OCI-LY7 (cell line): Measurements from ENCODE around the gene SPECC1L. TPM values are rescaled to one million over a fixed set of nuclear protein-coding genes. Genes with fewer than 3 reads are reported as not detected.

Source experiments
- Bru-seq: library from RNA; stranded (reverse); fragments of 400-500 nt; gene quantifications from one replicate; lab custom pipeline; 2021; lab: Mats Ljungman, UMichigan
- BruChase-seq, 2 experiments: library from RNA; stranded (reverse); fragments of 400-500 nt; gene quantifications; one replicate each; lab custom pipeline; 2021; lab: Mats Ljungman, UMichigan
- BruUV-seq: library from RNA; stranded (reverse); fragments of 400-500 nt; replicated peaks from 2 replicates; lab custom pipeline; 2021; lab: Mats Ljungman, UMichigan
- CTCF ChIA-PET: fragments of 300-600 bp; sonication (Branson Sonifier 250); formaldehyde crosslinking; loops from one replicate; lab custom pipeline; 2022; ENCODE audit warnings: antibody characterized with exemption; ENCODE audit not compliant: unreplicated experiment; lab: Charles Lee
- POLR2A ChIA-PET: fragments of 300-600 bp; sonication (Branson Sonifier 250); formaldehyde crosslinking; loops from one replicate; lab custom pipeline; 2022; ENCODE audit warnings: antibody characterized with exemption; lab: Charles Lee
- DNase-seq: peaks from one replicate; pipeline ENCODE4 v3.0.0-alpha.2; 2015; ENCODE audit warnings: low spot score
- H2AFZ ChIP-seq: fragments of 200-600 bp; sonication (generic), shearing (Covaris generic); 2 replicates; pipeline ENCODE4 v1.6.1; 2014; ENCODE audit warnings: mild to moderate bottlenecking, antibody characterized with exemption, low read length, moderate library complexity
- H3K27ac ChIP-seq: fragments of 200-600 bp; sonication (generic); 2 replicates; pipeline ENCODE4 v1.5.1; 2014; ENCODE audit warnings: mixed run types, low read depth, mild to moderate bottlenecking, moderate library complexity, low read length, inconsistent platforms; ENCODE audit not compliant: poor library complexity, severe bottlenecking
- H3K36me3 ChIP-seq: fragments of 200-600 bp; sonication (generic); 2 replicates; pipeline ENCODE4 v1.6.1; 2014; ENCODE audit warnings: mild to moderate bottlenecking, antibody characterized with exemption, low read length, moderate library complexity, mixed read lengths; ENCODE audit not compliant: insufficient read depth
- H3K4me1 ChIP-seq: fragments of 200-600 bp; sonication (generic); 2 replicates; pipeline ENCODE4 v1.5.1; 2014; ENCODE audit warnings: mild to moderate bottlenecking, low read length; ENCODE audit not compliant: insufficient read depth, poor library complexity, severe bottlenecking
- H3K4me2 ChIP-seq: fragments of 200-600 bp; sonication (generic); 2 replicates; pipeline ENCODE4 v1.6.1; 2014; ENCODE audit warnings: mild to moderate bottlenecking, low read length
- H3K4me3 ChIP-seq: fragments of 200-600 bp; sonication (generic); 2 replicates; pipeline ENCODE4 v1.5.1; 2014; ENCODE audit warnings: mild to moderate bottlenecking, low read depth, low read length; ENCODE audit not compliant: poor library complexity, severe bottlenecking
- H3K79me2 ChIP-seq: fragments of 200-600 bp; sonication (generic); 2 replicates; pipeline ENCODE4 v1.6.1; 2016; ENCODE audit warnings: low read depth, mild to moderate bottlenecking, low read length, moderate library complexity, mixed read lengths; ENCODE audit not compliant: insufficient read depth
- H3K9me2 ChIP-seq: fragments of 200-600 bp; sonication (generic); 2 replicates; pipeline ENCODE4 v1.6.1; 2016; ENCODE audit warnings: mild to moderate bottlenecking, low read length, mixed read lengths; ENCODE audit not compliant: insufficient read depth
- H3K9me3 ChIP-seq: fragments of 200-600 bp; sonication (generic); 2 replicates; pipeline ENCODE4 v1.6.1; 2014; ENCODE audit warnings: mild to moderate bottlenecking, mixed run types, low read length, mixed read lengths
- H4K20me1 ChIP-seq: fragments of 200-600 bp; sonication (generic); 2 replicates; pipeline ENCODE4 v1.6.1; 2014; ENCODE audit warnings: mild to moderate bottlenecking, antibody characterized with exemption, low read length, moderate library complexity, mixed read lengths; ENCODE audit not compliant: insufficient read depth
- EZH2phosphoT487 ChIP-seq: fragments of 200-600 bp; sonication (generic); IDR thresholded peaks from 2 replicates; pipeline ENCODE4 v1.6.1; 2018; ENCODE audit warnings: low read depth, borderline replicate concordance, mild to moderate bottlenecking, mixed run types, antibody characterized with exemption, low read length, moderate library complexity, mixed read lengths
- intact Hi-C: fragments of 100-400 bp; cut with micrococcal nuclease; formaldehyde crosslinking; loops from one replicate; pipeline ENCODE4 v1.10.0; 2022; ENCODE audit not compliant: unreplicated experiment
- long read RNA-seq: library from polyadenylated mRNA; stranded (forward); transcript quantifications from one replicate; pipeline ENCODE4 v2.0.0, GENCODE V29; 2022
- total RNA-seq, 2 experiments: library from RNA; depleted of rRNA in 1 of 2; stranded (reverse); fragments of >200 nt in 1 of 2; shearing (Covaris generic) in 1 of 2; gene quantifications; 2 replicates each; pipeline ENCODE4 v1.2.3, GENCODE V29; 2014 to 2022
- TF ChIP-seq, protein P1 (sequence below): fragments of 200-600 bp; sonication (generic); conservative IDR thresholded peaks from 2 replicates; pipeline ENCODE4 v1.5.1; 2014; ENCODE audit warnings: mild to moderate bottlenecking, antibody characterized with exemption, low read length, moderate library complexity, mixed read lengths

Gene SPECC1L, protein sequence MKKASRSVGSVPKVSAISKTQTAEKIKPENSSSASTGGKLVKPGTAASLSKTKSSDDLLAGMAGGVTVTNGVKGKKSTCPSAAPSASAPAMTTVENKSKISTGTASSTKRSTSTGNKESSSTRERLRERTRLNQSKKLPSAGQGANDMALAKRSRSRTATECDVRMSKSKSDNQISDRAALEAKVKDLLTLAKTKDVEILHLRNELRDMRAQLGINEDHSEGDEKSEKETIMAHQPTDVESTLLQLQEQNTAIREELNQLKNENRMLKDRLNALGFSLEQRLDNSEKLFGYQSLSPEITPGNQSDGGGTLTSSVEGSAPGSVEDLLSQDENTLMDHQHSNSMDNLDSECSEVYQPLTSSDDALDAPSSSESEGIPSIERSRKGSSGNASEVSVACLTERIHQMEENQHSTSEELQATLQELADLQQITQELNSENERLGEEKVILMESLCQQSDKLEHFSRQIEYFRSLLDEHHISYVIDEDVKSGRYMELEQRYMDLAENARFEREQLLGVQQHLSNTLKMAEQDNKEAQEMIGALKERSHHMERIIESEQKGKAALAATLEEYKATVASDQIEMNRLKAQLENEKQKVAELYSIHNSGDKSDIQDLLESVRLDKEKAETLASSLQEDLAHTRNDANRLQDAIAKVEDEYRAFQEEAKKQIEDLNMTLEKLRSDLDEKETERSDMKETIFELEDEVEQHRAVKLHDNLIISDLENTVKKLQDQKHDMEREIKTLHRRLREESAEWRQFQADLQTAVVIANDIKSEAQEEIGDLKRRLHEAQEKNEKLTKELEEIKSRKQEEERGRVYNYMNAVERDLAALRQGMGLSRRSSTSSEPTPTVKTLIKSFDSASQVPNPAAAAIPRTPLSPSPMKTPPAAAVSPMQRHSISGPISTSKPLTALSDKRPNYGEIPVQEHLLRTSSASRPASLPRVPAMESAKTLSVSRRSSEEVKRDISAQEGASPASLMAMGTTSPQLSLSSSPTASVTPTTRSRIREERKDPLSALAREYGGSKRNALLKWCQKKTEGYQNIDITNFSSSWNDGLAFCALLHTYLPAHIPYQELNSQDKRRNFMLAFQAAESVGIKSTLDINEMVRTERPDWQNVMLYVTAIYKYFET
- total RNA-seq (2014; rRNA removed; shearing (Covaris generic)) (42.4 and 47.0 TPM in 2 replicates), total RNA-seq (2022) (65.5 and 66.2 TPM in 2 replicates), Bru-seq, nascent RNA (percentile 76 among the genes with signal in this experiment), BruChase-seq, experiment 1, labeled RNA remaining after a 6-hour chase (percentile 92 among the genes with signal in this experiment), BruChase-seq, experiment 2, labeled RNA remaining after a 2-hour chase (percentile 97 among the genes with signal in this experiment)
- long read RNA-seq, full-length matches to known transcripts: 8 of 15 reads
- long read RNA-seq, partial matches to known transcripts: 3 of 15 reads
- long read RNA-seq, other reads (novel, unspliced or antisense): 4 of 15 reads

DNA sequence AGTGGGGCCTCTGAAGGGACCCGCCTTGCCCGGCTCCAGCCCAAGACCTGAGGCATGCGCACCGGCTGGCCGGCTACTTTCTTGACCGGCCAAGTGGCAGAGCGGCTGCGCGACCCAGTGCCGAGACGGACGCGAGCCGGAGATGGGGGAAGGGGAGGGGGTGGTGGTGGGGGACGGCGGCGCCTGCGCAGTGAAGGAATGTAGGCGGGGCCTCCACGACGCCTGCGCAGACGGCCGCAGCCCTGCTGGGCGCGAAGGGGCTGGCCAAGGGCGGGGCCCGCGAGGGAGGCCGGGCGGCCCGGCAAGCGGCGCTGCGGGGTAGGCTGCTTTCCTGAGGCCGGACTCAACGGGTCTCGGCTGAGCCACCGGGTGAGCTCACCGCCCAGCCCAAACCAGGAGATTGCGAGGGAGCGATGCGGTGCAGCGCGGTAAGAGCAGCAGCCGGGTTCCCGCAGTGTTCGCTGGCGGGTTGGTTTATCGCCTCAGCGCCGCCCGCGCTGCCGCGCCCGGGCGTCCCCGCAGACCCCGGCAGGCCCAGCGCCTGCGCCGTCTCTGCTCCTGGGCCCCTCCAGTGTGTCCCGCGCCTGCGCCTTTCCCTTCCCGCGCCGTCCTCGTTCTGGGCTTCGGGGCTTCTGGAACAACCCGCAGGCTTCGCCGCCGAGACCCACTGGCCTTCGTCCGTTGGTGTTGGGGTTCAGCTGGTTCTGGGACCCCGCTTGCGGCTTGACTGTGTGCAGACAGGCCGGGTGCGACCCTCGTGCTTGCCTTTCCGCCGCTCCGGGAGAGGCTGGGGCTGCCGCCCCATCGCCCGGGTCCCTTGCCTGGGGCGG is at the start of gene SPECC1L:
Gene SPECC1L, plus strand, starts transcription at position 276 of the 830 bp plus-strand sequence. CDS start 31,401 bp downstream, outside the sequence.
- Histone ChIP-seq H3K4me1 (peaks cover 30% of the 10 kb centered on the region), H3K4me3 (peak within 1 kb of the TSS; percentile 95), H3K79me2 (peaks cover 48% of the 10 kb centered on the region), H3K36me3 (peaks cover 5% of the 10 kb centered on the region), H3K9me3 (no peaks in the 10 kb centered on the region), H3K9me2 (no peaks in the 10 kb centered on the region), H2AFZ (peak within 1 kb of the TSS; percentile 86), H4K20me1 (peaks cover 7% of the 10 kb centered on the region), H3K27ac (peak within 1 kb of the TSS; percentile 71), H3K4me2 (peak within 1 kb of the TSS; percentile 86)
- TF ChIP-seq, protein P1, sequence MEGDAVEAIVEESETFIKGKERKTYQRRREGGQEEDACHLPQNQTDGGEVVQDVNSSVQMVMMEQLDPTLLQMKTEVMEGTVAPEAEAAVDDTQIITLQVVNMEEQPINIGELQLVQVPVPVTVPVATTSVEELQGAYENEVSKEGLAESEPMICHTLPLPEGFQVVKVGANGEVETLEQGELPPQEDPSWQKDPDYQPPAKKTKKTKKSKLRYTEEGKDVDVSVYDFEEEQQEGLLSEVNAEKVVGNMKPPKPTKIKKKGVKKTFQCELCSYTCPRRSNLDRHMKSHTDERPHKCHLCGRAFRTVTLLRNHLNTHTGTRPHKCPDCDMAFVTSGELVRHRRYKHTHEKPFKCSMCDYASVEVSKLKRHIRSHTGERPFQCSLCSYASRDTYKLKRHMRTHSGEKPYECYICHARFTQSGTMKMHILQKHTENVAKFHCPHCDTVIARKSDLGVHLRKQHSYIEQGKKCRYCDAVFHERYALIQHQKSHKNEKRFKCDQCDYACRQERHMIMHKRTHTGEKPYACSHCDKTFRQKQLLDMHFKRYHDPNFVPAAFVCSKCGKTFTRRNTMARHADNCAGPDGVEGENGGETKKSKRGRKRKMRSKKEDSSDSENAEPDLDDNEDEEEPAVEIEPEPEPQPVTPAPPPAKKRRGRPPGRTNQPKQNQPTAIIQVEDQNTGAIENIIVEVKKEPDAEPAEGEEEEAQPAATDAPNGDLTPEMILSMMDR: no peak
- TF ChIP-seq EZH2phosphoT487: no peak
- DNase-seq: peak; percentile 93
- ChIA-PET POLR2A (interaction anchor here (1.0 kb wide), 1 partner anchor 195 kb away, joined by 4 read pairs; no protein-coding TSS in a partner anchor), CTCF (interaction anchor here (0.7 kb wide), 1 partner anchor 413 kb away, joined by 3 read pairs; the partner anchor contains the start of gene SLC2A11)
- intact Hi-C loops: loop anchor here (2.0 kb wide), 1 partner anchor 164 kb away; no protein-coding TSS in a partner anchor
- no TSS peak for BruUV-seq

DNA sequence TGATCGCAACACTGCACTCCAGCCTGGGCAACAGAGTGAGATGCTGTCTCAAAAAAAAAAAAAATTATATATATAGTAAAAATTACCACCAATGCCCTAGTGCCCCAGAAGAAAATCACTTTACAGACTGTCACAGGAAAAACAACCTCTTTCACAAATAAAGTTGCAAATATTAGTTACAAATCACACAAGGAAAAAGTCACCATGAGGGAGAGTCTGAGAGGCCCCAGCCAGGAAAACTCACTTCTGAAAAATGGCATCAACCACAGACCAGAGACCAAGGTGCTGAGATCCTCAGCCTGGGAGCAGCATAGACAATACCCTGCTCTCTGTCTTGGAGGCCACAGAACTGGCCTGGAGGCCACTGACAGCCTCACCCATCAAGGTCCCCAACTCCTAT is 46.2 kb upstream of the SPECC1L start:
- no peak overlapping the region for H3K4me2 ChIP-seq
- H4K20me1 ChIP-seq: no peaks in the 10 kb centered on the region
- ChIA-PET POLR2A (no interaction called here), CTCF (no interaction called here)
- no peaks in the 10 kb centered on the region for H3K36me3 ChIP-seq
- DNase-seq: no peak
- intact Hi-C loops: no loop called here
- no peaks in the 10 kb centered on the region for H3K9me2 ChIP-seq
- H3K79me2 ChIP-seq: no peaks in the 10 kb centered on the region
- H3K4me3 ChIP-seq: no peak overlapping the region
- H3K27ac ChIP-seq: no peak overlapping the region
- BruUV-seq: no TSS peak
- H3K4me1 ChIP-seq: no peaks in the 10 kb centered on the region
- H3K9me3 ChIP-seq: peaks cover 4% of the 10 kb centered on the region; the same call in 1 of the 2 replicates
- no peak for TF ChIP-seq EZH2phosphoT487
- TF ChIP-seq, protein P1: no peak
- H2AFZ ChIP-seq: no peak overlapping the region
